Activated CD4-positive, alpha-beta T cell treated with anti-CD3 and anti-CD28 coated beads for 36 hours (primary cell): Measurements from ENCODE around the gene AMOTL2. TPM values are rescaled to one million over a fixed set of nuclear protein-coding genes. Genes with fewer than 3 reads are reported as not detected.
A peak's percentile ranks its signal among the peaks of the same experiment; 100 is the strongest.

Experiments
- ATAC-seq: fragments of 200-7000 bp; cut with Tn5 transposase; one replicate; pipeline ENCODE4 v1.10.0; 2021; ENCODE audit warnings: mild to moderate bottlenecking, moderate library complexity
- CTCF ChIA-PET: fragments of 350-600 bp; sonication (Branson Sonifier 250); formaldehyde crosslinking; loops from one replicate; lab custom pipeline; 2021; ENCODE audit warnings: antibody characterized with exemption; lab: Charles Lee
- POLR2A ChIA-PET: fragments of 350-600 bp; sonication (Branson Sonifier 250); formaldehyde crosslinking; loops from one replicate; lab custom pipeline; 2021; ENCODE audit warnings: antibody characterized with exemption, inconsistent platforms; lab: Charles Lee
- DNase-seq: peaks from one replicate; pipeline ENCODE4 v3.0.0-alpha.2; 2020
- H3K27ac Mint-ChIP-seq: one replicate; pipeline ENCODE4 v1.8.0; 2021; ENCODE audit warnings: mixed read lengths
- H3K27me3 Mint-ChIP-seq: one replicate; pipeline ENCODE4 v1.8.0; 2021; ENCODE audit warnings: mixed read lengths
- H3K36me3 Mint-ChIP-seq: one replicate; pipeline ENCODE4 v1.8.0; 2021; ENCODE audit warnings: low read depth, mixed read lengths
- H3K4me1 Mint-ChIP-seq: one replicate; pipeline ENCODE4 v1.8.0; 2021; ENCODE audit warnings: mixed read lengths
- H3K4me3 Mint-ChIP-seq: one replicate; pipeline ENCODE4 v1.8.0; 2021; ENCODE audit warnings: mild to moderate bottlenecking, moderate library complexity, mixed read lengths
- H3K9me3 Mint-ChIP-seq: one replicate; pipeline ENCODE4 v1.8.0; 2021; ENCODE audit warnings: low read depth, mixed read lengths
- intact Hi-C, 2 experiments: fragments of 100-400 bp; cut with DNase I in 1 of 2; cut with micrococcal nuclease in 1 of 2; formaldehyde crosslinking; loops; one replicate each; pipeline versions ENCODE4 v1.14.2 to v1.15.1; 2022 to 2024; cut with DNase I, micrococcal nuclease
- total RNA-seq, 2 experiments: library from RNA; stranded (reverse); gene quantifications; one replicate each; pipeline ENCODE4 v1.2.3, GENCODE V29; 2021

AMOTL2 gene
- total RNA-seq: under 1 TPM; 0.32 to 0.42 TPM

DNA sequence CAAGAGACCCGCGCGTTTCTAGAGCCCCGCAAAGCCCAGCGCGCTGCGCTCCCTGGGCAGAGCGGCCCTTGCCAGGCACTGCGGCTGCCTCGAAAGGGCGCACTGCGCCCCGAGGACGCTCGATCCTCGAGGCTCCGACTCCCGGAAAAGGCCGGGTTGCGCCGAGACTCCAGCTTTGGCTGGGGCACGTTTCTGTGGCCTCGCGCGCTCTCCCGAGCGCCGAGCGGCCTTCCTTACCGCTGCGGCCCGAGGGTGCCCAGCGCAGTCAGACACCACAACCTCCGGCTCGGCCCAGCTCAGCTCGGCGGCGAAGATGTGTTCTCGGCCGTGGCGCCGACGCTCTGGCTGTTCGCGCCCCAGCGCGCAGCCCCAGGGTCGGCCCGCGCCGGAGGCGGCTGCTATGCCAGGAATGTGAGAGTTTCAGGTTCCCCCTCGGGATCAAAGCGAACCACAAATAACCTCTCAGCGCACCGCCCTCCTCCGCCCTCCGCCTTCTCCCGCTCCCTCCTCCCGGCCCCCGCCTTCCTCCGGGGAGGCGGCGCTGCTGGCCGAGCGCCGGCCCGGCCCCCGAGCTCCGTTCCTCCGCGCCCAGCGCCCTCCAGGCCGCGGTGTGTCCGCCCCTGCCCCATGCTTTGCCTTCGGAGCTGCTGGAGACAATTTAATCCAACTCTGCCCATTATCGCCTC, at the start of gene AMOTL2:
TSS of gene AMOTL2 (minus strand) at position 343 of the 686 bp plus-strand sequence. CDS start 3,014 bp downstream, outside the sequence.
- peak; percentile 51 for ATAC-seq
- peaks cover 9% of the 10 kb centered on the region for H3K4me1 Mint-ChIP-seq
- H3K27ac Mint-ChIP-seq: peak within 1 kb of the TSS; percentile 8
- peak; percentile 54 for DNase-seq
- CTCF ChIA-PET: interaction anchor here (0.6 to 1.1 kb wide), 2 partner anchors 67 to 99 kb away, joined by 3 to 5 read pairs; no protein-coding TSS in a partner anchor
- no peaks in the 10 kb centered on the region for H3K36me3 Mint-ChIP-seq
- peak within 1 kb of the TSS; percentile 68 for H3K4me3 Mint-ChIP-seq
- intact Hi-C loops: no loop called here
- H3K27me3 Mint-ChIP-seq: peaks cover 33% of the 10 kb centered on the region
- no peaks in the 10 kb centered on the region for H3K9me3 Mint-ChIP-seq
- POLR2A ChIA-PET: no interaction called here

- intact Hi-C loops: no loop called here
- H3K9me3 Mint-ChIP-seq: no peaks in the 10 kb centered on the region
- ChIA-PET CTCF (no interaction called here), POLR2A (no interaction called here)
- ATAC-seq: no peak
- no peak overlapping the region for H3K4me3 Mint-ChIP-seq
- no peaks in the 10 kb centered on the region for H3K36me3 Mint-ChIP-seq
- no peaks in the 10 kb centered on the region for H3K4me1 Mint-ChIP-seq
- no peaks in the 10 kb centered on the region for H3K27me3 Mint-ChIP-seq
- H3K27ac Mint-ChIP-seq: no peak overlapping the region
- DNase-seq: no peak
Measured at GRCh38 chr3:134423153-134423552, 48.9 kb upstream of the AMOTL2 start.

- Mint-ChIP-seq H3K4me1 (no peaks in the 10 kb centered on the region), H3K4me3 (no peak overlapping the region), H3K27me3 (no peaks in the 10 kb centered on the region), H3K9me3 (no peaks in the 10 kb centered on the region), H3K36me3 (no peaks in the 10 kb centered on the region), H3K27ac (no peak overlapping the region)
- no peak for ATAC-seq
- no peak for DNase-seq
- ChIA-PET POLR2A (no interaction called here), CTCF (interaction anchor here (0.6 to 1.6 kb wide), 2 partner anchors 31 to 208 kb away, joined by 3 read pairs; no protein-coding TSS in a partner anchor)
- intact Hi-C loops: no loop called here
Measured at GRCh38 chr3:134419960-134420321, 45.7 kb upstream of the AMOTL2 start.

GRCh38 chr3:134419214-134419959, 45.1 kb upstream of the AMOTL2 start:
- Mint-ChIP-seq H3K4me3 (no peak overlapping the region), H3K9me3 (peaks cover 2% of the 10 kb centered on the region), H3K27me3 (peaks cover 4% of the 10 kb centered on the region), H3K36me3 (no peaks in the 10 kb centered on the region), H3K27ac (no peak overlapping the region), H3K4me1 (no peaks in the 10 kb centered on the region)
- POLR2A ChIA-PET: no interaction called here
- intact Hi-C loops: no loop called here
- ATAC-seq (no peak), DNase-seq (no peak)
- CTCF ChIA-PET: interaction anchor here (0.6 to 1.6 kb wide), 2 partner anchors 31 to 207 kb away, joined by 3 read pairs; no protein-coding TSS in a partner anchor

- ChIA-PET CTCF (interaction anchor here (0.5 kb wide), 1 partner anchor 62 kb away, joined by 3 read pairs; no protein-coding TSS in a partner anchor), POLR2A (no interaction called here)
- Mint-ChIP-seq H3K4me1 (peaks cover 3% of the 10 kb centered on the region), H3K36me3 (no peaks in the 10 kb centered on the region), H3K4me3 (no peak overlapping the region), H3K9me3 (no peaks in the 10 kb centered on the region), H3K27ac (no peak overlapping the region), H3K27me3 (peaks cover 55% of the 10 kb centered on the region)
- ATAC-seq: no peak
- intact Hi-C loops: no loop called here
- DNase-seq: no peak
Measured at GRCh38 chr3:134409041-134409440, 34.8 kb upstream of the AMOTL2 start.

- peaks cover 4% of the 10 kb centered on the region for H3K36me3 Mint-ChIP-seq
- intact Hi-C loops: no loop called here
- peaks cover 3% of the 10 kb centered on the region for H3K4me1 Mint-ChIP-seq
- H3K4me3 Mint-ChIP-seq: no peak overlapping the region
- H3K27ac Mint-ChIP-seq: no peak overlapping the region
- H3K9me3 Mint-ChIP-seq: peaks cover 7% of the 10 kb centered on the region
- H3K27me3 Mint-ChIP-seq: peaks cover 59% of the 10 kb centered on the region
- ATAC-seq (no peak), DNase-seq (no peak)
- ChIA-PET CTCF (no interaction called here), POLR2A (no interaction called here)
Measured at GRCh38 chr3:134407239-134407625, 33.0 kb upstream of the AMOTL2 start.

- peaks cover 11% of the 10 kb centered on the region for H3K9me3 Mint-ChIP-seq
- CTCF ChIA-PET: no interaction called here
- POLR2A ChIA-PET: no interaction called here
- peaks cover 4% of the 10 kb centered on the region for H3K36me3 Mint-ChIP-seq
- peaks cover 3% of the 10 kb centered on the region for H3K4me1 Mint-ChIP-seq
- intact Hi-C loops: no loop called here
- ATAC-seq: no peak
- H3K27ac Mint-ChIP-seq: no peak overlapping the region
- DNase-seq: peak; percentile 17
- peaks cover 63% of the 10 kb centered on the region for H3K27me3 Mint-ChIP-seq
- no peak overlapping the region for H3K4me3 Mint-ChIP-seq
Measured at GRCh38 chr3:134406331-134407238, 32.3 kb upstream of the AMOTL2 start.

- peaks cover 11% of the 10 kb centered on the region for H3K9me3 Mint-ChIP-seq
- H3K27me3 Mint-ChIP-seq: peaks cover 65% of the 10 kb centered on the region
- CTCF ChIA-PET: no interaction called here
- H3K4me1 Mint-ChIP-seq: peaks cover 3% of the 10 kb centered on the region
- intact Hi-C loops: no loop called here
- no peak for ATAC-seq
- H3K36me3 Mint-ChIP-seq: peaks cover 4% of the 10 kb centered on the region
- POLR2A ChIA-PET: no interaction called here
- H3K27ac Mint-ChIP-seq: no peak overlapping the region
- H3K4me3 Mint-ChIP-seq: no peak overlapping the region
- DNase-seq: no peak
Measured at GRCh38 chr3:134404366-134404885, 30.2 kb upstream of the AMOTL2 start.

DNA sequence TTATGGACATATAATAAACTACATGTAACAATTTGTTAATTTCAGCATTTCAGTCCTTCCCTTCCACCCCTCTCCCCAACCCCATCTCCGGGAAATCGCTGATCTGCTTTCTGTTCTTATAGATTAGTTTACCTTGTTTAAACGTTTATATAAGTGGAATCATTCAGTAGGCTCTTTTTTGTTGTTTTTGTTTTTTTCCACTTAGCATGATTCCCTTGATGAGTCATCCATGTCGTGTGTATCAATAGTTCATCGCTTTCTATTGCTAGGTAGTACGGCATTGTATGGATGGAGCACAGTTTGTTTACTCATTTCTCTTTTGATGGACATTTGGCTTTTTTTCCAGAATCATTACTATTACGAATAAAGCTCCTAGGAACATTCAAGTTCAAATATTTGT, 23.5 kb upstream of the AMOTL2 start:
- Mint-ChIP-seq H3K4me3 (no peak overlapping the region), H3K27me3 (peaks cover 45% of the 10 kb centered on the region), H3K36me3 (peaks cover under 1% of the 10 kb centered on the region), H3K9me3 (peaks cover 8% of the 10 kb centered on the region), H3K4me1 (no peaks in the 10 kb centered on the region), H3K27ac (no peak overlapping the region)
- intact Hi-C loops: no loop called here
- POLR2A ChIA-PET: no interaction called here
- ATAC-seq (no peak), DNase-seq (no peak)
- CTCF ChIA-PET: no interaction called here

DNA sequence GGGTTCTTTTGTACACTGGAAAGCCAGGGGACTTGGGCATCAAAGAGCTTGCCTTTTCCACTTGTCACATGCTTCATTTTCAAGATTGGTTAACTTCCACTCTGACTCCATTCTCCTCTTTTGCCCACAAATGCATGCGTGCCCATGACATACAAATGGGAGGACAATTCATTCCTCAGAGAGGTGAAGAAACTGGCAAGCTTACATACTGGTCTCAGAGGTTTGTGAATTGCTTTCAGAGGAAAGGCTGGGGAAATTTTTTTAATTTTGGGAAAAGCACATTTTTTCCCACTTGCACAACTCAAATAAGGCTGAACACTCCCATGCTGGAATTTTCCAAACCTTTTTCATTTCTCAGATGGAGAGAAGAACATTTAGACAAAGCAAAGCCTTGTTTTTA, 20.9 kb upstream of the AMOTL2 start:
- peaks cover 36% of the 10 kb centered on the region for H3K27me3 Mint-ChIP-seq
- POLR2A ChIA-PET: no interaction called here
- intact Hi-C loops: no loop called here
- no peaks in the 10 kb centered on the region for H3K9me3 Mint-ChIP-seq
- DNase-seq (no peak), ATAC-seq (no peak)
- H3K27ac Mint-ChIP-seq: no peak overlapping the region
- no peaks in the 10 kb centered on the region for H3K4me1 Mint-ChIP-seq
- H3K4me3 Mint-ChIP-seq: no peak overlapping the region
- H3K36me3 Mint-ChIP-seq: no peaks in the 10 kb centered on the region
- CTCF ChIA-PET: interaction anchor here (0.7 kb wide), 1 partner anchor 74 kb away, joined by 6 read pairs; no protein-coding TSS in a partner anchor

GRCh38 chr3:134394380-134394779, 20.1 kb upstream of the AMOTL2 start:
- ChIA-PET CTCF (interaction anchor here (0.7 kb wide), 1 partner anchor 74 kb away, joined by 6 read pairs; no protein-coding TSS in a partner anchor), POLR2A (no interaction called here)
- Mint-ChIP-seq H3K27me3 (peaks cover 30% of the 10 kb centered on the region), H3K4me3 (no peak overlapping the region), H3K36me3 (no peaks in the 10 kb centered on the region), H3K9me3 (no peaks in the 10 kb centered on the region), H3K27ac (no peak overlapping the region), H3K4me1 (no peaks in the 10 kb centered on the region)
- ATAC-seq (no peak), DNase-seq (no peak)
- intact Hi-C loops: no loop called here
